GM12878 (cell line): ENCODE data around the gene IL17RA.

Source experiments
- CTCF ChIP-seq, 3 experiments: IDR thresholded peaks in 2 of 3; conservative IDR thresholded peaks in 1 of 3; 2 replicates each; pipeline ENCODE4 v1.5.1; 2011; ENCODE audit warnings: low read depth in 3 of 3, low read length in 3 of 3, mild to moderate bottlenecking in 3 of 3, control low read depth in 2 of 3, moderate library complexity in 2 of 3, inconsistent platforms in 1 of 3, mixed read lengths in 1 of 3; ENCODE audit not compliant: control insufficient read depth in 2 of 3, insufficient read depth in 1 of 3; ENCODE audit errors: extremely low read depth in 1 of 3
- EZH2 ChIP-seq: IDR thresholded peaks from 2 replicates; pipeline ENCODE4 v1.6.1; 2012; ENCODE audit warnings: low read depth, mild to moderate bottlenecking, control low read depth, inconsistent platforms, low read length, borderline replicate concordance; ENCODE audit not compliant: control insufficient read depth
- JUNB ChIP-seq: IDR thresholded peaks from 2 replicates; pipeline ENCODE4 v1.6.1; 2016; ENCODE audit warnings: antibody characterized with exemption, mild to moderate bottlenecking
- PKNOX1 ChIP-seq: fragments of 450-650 bp; IDR thresholded peaks from 2 replicates; pipeline ENCODE4 v1.6.1; 2016; ENCODE audit warnings: mild to moderate bottlenecking
- REST ChIP-seq: IDR thresholded peaks from 2 replicates; pipeline ENCODE4 v1.6.1; 2012; ENCODE audit warnings: mild to moderate bottlenecking, low read depth, low read length
- TAF1 ChIP-seq: IDR thresholded peaks from 2 replicates; pipeline ENCODE4 v1.6.1; 2011; ENCODE audit warnings: mild to moderate bottlenecking, low read depth, low read length, borderline replicate concordance
- ZNF592 ChIP-seq: fragments of 450-650 bp; IDR thresholded peaks from 2 replicates; pipeline ENCODE4 v1.6.1; 2017; ENCODE audit warnings: mild to moderate bottlenecking, moderate library complexity

GRCh38 chr22:17137170-17137569 is 52.4 kb downstream of the IL17RA start:
- TF ChIP-seq JUNB (no peak), EZH2 (no peak), REST (no peak), CTCF (IDR thresholded peaks at IDR 0.05 in 2 of 3, conservative IDR thresholded peaks at IDR 0.05 in 1 of 3; ENCODE audit: control insufficient read depth in 2 of 3, extremely low read depth in 1 of 3, insufficient read depth in 1 of 3, low read depth in 3 of 3, low read length in 3 of 3) (no peak), ZNF592 (no peak), PKNOX1 (no peak), TAF1 (no peak)
